Fibroblast of skin of back (primary cell): ENCODE results near the gene ENSA. TPM values are rescaled to one million over a fixed set of nuclear protein-coding genes. Genes with fewer than 3 reads are reported as not detected.
"Not testable (repeated sequence)": the region's sequence is repeated elsewhere in the genome, so short reads cannot be mapped to it uniquely, and the experiment has no call there.

Experiments
- DNase-seq: peaks from one replicate; pipeline ENCODE4 v3.0.0-alpha.2; 2013
- polyA plus RNA-seq, 2 experiments: library from polyadenylated mRNA; unstranded; fragments of 120-200 nt; gene quantifications; one replicate each; pipeline ENCODE4 v1.2.1, GENCODE V29; 2013; ENCODE audit not compliant: insufficient read length in 2 of 2

The ENSA gene, protein sequence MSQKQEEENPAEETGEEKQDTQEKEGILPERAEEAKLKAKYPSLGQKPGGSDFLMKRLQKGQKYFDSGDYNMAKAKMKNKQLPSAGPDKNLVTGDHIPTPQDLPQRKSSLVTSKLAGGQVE
- polyA plus RNA-seq (2013, experiment 1 of 2; ENCODE audit: insufficient read length) = 125 TPM
- 85.8 TPM for polyA plus RNA-seq (2013, experiment 2 of 2; ENCODE audit: insufficient read length)

DNA sequence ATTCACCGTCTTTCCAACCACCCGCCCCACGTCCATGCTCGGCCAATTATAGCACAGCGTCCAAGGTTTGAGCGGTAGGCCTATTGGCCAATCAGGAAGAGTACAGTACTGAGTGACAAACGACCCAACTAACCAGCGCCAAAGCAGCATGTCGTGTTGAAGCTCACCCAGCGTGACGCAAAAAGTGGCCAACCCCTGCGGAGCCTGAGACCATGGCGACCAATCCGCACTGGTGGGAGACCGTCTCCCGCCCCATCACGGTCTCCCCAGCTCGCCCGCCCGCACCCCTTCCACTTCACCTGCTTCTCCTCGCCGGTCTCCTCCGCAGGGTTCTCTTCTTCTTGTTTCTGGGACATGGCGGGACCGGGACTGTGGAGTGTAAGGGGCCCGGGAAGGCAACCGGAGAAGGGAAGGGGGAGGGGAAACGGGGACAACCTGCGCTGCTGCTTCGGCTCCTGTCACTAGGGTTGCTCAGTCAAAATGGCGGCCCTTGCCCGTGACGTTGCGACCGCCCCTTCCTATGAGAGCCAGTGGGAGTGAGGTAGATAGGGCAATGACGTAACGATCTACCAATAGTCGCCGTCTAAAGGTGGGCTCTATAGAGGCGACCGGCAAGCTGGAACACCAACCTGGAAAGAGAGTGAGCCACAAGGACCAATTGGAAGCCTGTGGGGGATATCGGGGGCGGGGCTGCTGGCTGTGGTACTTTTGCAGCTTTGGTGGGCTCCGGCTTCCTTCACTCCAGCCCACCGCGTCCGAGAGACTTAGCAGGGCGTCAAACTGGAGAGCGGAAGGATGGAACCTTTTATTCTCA lies at the start of gene ENSA:
Gene ENSA (minus strand): TSS at position 498 of the 814 bp plus-strand sequence. CDS start 142 bp downstream, at position 356.
- DNase-seq = peak; percentile 100

DNA sequence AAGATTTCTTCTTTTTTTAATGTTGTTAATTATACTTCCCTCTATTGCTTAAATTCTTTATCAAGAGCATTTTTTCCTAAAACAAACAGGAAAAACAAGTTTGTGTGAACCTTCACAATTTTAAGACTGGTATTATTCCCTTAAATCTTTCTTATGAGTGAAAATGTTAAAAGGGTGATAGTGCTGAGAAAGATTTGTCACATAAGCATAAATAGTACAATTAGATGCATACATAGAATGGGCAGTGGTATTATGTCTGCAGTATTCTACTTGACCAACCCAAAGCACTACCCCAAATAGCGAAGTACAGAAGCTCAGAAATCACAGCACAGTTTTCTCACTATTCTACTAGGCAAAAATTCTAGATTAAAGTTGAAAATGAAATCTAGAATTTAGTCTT lies 49.6 kb upstream of the ENSA start:
- DNase-seq = no peak

DNA sequence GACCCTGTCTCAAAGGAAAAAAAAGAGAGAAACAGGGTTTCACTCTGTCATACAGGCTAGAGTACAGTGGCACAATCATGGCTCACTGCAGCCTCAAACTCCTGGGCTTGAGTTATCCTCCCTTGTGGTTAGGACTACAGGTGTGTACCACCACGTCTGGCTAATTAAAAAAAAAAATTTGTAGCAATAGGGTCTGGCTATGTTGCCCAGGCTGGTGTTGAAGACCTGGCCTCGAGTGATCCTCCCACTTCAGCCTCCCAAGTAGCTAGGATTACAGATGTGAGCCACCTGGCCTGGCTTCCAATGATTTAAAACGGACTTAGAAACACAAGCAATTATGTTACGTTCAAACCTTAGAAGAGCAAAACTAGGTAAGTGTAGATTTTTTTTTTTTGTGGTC lies 45.5 kb upstream of the ENSA start:
- DNase-seq = no peak

DNA sequence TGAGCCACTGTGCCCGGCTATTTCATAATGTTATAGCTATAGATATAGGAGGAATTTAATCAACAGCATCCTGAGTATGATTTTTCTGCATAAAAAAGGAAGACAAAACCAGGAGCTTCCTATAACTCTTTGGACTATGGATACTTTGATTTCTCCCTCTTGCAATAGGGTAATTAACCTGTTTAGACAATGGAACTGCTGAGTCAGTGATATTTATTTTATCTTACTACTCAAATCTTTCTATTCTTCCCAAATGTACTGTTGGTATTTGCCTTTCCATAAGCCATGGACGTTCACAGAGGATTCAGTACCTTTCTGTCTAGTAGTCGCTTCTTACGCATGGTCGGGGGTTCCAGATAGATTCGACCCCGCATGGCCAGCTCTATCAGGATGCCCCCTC lies 33.9 kb upstream of the ENSA start:
- DNase-seq = no peak

DNA sequence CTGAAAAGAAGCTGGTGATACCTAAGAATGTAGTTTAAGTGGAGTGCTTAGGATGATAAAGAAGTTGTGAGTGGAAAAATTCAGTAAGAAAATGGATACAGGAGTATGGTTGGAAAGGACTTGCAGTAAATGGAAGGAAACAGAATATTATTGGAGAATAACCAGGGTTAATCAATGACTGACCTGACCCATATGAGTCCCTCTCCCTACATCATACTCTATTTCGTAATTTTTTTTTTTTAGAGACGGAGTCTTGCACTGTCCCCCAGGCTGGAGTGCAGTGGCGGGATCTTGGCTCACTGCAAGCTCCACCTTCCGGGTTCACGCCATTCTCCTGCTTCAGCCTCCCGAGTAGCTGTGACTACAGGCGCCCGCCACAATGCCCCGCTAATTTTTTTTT lies 33.4 kb upstream of the ENSA start:
- no peak for DNase-seq

DNA sequence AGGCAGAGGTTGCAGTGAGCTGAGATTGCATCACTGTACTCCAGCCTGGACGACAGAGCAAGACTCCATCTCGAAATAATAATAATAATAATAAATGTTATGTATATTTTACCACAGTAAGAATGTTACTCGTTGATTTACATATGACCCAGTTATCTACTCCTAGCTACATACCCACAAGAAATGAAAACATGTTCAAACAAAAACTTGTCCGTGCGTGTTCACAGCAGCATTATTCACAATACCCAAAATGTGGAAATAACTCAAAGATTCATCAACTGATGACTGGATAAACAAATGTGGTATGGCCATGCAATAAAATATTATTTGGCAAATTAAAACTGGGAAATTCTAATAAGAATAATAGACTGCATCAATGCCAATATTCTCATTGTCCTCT lies 31.7 kb upstream of the ENSA start:
- no peak for DNase-seq

DNA sequence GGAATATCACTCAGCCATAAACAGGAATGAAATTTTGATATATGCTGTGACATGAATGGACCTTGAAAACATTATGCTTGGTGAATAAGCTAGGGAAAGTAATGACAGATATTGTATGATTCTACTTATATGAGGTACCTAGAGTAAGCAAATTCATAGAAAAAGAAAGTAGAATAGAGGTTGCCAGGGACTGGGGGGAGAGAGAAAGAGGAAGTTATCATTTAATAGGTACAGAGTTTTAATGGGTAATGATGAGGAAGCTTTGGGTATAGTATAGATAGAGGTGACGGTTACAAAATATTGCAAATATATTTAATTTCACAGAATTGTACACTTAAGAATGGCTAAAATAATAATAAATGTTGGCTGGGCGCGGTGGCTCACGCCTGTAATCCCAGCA lies 31.2 kb upstream of the ENSA start:
- DNase-seq = no peak

DNA sequence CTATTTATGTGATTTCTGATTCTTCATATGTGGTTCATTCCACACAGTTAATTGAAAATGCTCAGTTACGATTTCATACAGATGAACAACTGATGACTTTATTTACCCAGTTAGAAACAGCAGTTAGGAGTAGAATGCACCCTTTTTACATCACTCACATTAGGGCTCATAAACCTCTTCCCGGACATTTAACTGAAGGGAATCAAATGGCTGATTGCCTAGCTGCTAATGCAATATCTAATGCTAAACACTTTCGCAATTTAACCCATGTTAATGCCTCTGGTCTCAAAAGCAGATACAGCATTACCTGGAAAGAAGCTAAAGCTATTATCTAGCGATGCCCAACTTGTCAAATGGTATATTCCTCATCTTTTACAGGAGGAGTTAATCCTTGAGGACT lies 27.7 kb upstream of the ENSA start:
- not testable (repeated sequence) for DNase-seq

DNA sequence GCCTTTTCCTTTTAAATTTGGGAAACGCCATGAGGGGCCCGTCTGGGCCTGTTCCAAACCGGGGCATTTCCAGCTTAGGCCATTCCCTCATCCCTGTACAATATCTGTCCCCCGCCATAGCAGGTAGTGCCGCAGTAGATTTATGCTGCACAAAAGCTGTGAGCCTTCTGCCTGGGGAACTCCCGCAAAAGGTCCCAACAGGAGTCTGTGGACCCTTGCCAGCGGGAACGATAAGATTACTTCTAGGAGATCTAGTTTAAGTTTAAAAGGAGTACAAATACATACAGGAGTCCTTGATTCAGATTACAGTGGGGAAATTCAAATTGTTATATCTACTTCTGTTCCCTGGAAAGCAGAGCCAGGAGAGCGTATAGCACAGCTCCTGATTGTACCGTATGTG lies 25.2 kb upstream of the ENSA start:
- DNase-seq = not testable (repeated sequence)

DNA sequence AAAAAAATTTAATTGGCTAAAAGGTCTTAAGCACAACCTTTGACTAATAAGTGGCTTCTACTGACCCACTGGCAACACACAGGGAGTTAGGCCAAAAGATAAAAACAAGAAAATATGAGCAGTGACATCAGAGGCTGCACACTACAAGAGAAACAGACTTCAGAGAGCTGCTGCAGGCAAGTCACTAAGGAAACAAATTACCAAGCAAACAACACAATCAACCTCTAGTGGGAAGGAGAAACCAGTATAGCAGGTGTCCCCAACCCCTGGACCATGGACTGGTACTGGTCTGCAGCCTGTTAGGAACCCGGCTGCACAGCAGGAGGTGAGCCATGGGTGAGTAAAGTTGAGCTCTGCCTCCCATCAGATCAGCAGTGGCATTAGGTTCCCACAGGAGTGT lies 20.8 kb upstream of the ENSA start:
- DNase-seq = no peak

DNA sequence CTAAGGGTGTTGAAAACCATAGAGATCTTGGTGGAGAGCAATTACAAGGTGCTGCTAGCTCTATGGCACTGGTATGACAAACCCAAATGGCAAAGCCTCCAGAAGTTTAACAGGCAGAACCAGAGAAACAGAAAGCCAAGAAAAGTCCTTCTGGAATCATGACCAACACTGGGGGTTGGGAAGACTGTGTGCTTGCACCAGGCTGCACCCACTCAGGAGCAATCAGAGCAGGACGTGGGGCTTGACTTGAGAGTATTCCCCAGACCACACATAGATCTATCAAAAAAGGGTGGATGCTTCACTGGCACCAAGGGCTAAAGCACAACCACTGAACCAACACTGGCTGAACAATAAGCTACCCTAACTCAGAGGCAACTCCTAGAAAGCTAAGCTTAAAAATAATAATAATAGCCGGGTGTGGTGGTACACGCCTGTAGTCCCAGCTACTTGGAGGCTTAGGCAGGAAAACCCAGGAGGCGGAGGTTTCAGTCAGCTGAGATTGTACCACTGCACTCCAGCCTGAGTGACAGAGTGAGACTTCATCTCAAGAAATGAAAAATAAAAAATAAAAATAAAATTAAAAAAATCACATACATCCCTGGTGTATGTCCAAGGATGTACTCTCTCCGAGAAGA lies 20.1 kb upstream of the ENSA start:
- DNase-seq = no peak

DNA sequence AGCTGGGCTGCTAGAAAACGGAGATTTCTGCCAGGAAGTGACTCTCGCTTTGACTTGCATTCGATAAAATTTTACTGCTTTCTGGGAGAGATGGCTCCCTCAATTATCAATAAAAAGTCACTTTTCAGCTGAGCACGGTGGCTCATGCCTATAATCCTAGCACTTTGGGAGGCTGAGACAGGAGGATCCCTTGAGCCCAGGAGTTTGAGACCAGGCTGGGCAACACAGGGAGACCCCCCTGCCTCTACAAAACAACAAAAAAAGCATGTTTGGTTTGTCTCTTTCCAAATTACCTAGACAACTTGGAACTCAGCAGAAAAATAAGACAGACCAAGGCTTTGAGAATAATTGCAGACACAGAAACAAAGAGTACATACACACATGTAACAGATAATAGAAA lies 12.9 kb upstream of the ENSA start:
- DNase-seq = no peak

DNA sequence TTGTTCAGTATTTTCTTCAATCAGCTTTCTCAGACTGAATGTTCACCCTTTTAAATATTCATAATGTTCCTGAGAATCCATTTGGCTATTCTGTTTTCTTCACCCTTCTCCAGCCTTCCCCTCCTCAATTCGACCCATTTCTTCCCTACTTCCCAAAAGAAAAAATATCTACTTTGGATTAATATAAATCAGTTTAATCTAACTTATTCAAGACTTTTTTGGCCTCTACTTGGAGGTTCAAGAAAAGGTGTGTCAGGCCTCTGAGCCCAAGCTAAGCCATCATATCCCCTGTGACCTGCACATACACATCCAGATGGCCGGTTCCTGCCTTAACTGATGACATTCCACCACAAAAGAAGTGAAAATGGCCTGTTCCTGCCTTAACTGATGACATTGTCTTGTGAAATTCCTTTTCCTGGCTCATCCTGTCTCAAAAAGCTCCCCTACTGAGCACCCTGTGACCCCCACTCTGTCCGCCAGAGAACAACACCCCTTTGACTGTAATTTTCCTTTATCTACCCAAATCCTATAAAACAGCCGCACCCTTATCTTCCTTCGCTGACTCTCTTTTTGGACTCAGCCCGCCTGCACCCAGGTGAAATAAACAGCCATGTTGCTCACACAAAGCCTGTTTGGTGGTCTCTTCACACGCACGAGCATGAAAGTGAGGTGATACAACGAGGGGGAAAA lies 11.9 kb upstream of the ENSA start:
- DNase-seq = not testable (repeated sequence)

DNA sequence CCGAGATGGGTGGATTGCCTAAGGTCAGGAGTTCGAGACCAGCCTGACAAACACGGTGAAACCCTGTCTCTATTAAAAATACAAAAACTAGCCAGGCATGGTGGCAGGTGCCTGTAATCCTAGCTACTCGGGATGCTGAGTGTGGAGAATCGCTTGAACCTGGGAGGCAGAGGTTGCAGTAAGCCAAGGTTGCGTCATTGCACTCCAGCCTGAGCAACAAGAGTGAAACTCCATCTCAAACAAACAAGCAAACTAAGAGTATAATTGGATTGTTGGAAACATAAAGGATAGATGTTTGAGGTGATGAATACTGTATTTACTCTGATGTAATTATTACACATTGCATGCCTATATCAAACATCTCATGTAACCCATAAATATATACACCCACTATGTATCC lies 9.0 kb upstream of the ENSA start:
- DNase-seq = not testable (repeated sequence)

DNA sequence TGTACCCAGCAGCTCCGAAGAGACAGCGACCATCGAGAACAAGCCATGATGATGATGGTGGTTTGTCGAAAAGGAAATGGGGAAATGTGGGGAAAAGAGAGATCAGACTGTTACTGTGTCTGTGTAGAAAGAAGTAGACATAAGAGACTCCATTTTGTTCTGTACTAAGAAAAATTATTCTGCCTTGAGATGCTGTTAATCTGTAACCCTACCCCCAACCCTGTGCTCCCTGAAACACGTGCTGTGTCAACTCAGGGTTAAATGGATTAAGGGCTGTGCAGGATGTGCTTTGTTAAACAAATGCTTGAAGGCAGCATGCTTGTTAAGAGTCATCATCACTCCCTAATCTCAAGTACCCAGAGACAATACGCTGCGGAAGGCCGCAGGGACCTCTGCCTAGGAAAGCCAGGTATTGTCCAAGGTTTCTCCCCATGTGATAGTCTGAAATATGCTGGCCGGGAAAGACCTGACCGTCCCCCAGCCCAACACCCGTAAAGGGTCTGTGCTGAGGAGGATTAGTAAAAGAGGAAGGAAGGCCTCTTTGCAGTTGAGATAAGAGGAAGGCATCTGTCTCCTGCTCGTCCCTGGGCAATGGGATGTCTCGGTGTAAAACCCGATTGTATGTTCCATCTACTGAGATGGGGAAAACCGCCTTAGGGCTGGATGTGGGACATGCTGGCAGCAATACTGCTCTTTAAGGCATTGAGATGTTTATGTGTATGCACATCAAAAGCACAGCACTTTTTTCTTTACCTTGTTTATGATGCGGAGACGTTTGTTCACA lies 5.6 kb upstream of the ENSA start:
- DNase-seq = not testable (repeated sequence)

DNA sequence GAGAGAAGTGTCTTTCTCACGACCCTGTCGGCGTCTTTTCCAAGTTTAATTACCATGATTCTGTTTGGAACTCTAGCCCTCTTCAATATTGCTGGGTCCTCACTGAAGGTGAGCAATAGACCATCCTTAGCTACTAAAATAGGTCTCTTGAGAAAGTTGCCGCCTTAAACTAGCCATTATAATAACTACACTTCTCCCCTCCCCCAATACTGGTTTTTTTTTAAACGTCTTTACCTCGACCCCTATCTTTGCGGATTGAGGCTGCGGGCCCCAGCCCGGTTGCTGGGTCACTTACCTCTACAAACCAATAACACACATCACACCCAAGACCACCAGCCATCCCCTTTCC lies 672 bp downstream of the ENSA start:
- DNase-seq = no peak

DNA sequence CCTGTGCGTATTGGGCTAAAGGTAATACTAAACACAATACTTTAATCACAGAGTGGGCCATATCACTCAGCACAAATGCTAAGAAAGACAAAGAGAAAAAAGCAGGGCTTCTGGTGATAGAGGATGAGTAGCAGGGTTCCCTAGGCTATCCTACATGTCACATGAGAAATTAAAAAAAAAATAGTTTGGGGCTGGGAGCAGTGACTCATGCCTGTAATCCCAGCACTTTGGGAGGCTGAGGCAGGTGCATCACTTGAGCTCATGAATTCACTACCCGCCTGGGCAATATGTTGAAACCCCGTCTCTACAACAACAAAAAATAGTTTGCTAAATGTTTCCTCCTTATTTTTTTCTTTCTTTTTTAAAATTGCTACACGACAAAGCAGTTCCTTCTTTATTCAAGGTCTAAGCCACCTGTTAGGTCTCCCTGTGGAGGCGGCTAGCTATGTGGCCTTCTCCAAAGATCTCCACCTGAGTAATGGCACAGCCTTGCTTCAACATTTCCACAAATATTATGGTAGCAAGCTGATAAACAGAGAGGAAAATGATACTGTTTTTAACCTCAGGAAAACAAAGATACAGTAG lies 1.5 kb downstream of the ENSA start:
- no peak for DNase-seq

DNA sequence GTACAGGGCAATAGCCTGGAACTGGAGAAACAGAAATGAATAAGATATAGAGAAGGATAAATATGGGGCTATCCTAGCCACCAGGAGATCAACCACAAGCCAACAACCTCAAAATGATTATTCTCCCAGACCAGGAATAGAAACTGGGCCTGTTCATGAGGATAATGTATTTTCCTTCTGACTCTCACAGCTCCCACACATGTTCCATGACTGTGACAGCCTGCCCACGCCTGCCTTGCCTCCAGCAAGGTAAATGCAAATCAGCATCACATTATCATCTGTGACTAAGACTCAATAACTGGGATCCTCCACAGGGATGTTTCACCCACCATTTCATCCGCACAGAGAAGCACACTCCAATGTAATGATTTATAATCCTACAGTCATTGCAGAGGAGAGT lies 3.3 kb downstream of the ENSA start:
- no peak for DNase-seq

DNA sequence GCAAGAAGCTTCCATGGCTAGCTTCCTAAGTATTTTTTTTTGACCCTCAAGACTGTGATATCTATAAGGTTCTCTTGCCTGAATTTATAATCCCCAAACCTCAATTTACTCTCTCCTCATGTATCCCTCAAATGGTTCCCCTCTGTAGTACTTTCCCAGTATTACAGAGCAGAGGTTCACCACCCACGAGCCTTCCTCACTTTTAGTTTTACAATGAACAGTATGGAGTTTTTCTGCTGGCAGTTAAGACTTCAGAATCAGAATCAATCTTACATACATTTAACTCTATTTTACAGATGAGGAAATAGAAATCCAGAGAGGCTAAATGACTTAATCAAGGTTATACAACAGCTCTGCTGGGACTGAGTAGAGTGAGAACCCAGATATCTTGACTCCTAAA lies 4.9 kb downstream of the ENSA start:
- not testable (repeated sequence) for DNase-seq

DNA sequence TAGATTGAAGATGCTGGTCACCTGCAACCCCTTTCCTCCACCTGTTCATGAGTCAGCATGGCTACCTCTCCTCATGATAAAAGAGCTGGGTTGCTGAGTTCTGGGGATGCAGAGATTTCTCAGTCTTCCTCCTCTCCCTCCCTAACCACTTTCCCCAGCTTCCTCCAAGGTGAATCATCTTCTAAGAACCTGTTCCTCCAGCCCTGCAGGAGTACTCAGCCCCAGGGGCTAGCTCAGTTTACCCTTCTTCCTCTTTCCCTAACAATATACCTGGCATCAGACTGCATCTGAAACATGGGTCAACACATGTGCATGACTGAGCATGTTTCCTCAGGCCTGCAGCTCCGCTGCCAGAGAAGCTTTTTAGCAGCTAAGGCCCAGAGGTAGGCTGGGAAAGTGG lies 5.3 kb downstream of the ENSA start:
- not testable (repeated sequence) for DNase-seq

DNA sequence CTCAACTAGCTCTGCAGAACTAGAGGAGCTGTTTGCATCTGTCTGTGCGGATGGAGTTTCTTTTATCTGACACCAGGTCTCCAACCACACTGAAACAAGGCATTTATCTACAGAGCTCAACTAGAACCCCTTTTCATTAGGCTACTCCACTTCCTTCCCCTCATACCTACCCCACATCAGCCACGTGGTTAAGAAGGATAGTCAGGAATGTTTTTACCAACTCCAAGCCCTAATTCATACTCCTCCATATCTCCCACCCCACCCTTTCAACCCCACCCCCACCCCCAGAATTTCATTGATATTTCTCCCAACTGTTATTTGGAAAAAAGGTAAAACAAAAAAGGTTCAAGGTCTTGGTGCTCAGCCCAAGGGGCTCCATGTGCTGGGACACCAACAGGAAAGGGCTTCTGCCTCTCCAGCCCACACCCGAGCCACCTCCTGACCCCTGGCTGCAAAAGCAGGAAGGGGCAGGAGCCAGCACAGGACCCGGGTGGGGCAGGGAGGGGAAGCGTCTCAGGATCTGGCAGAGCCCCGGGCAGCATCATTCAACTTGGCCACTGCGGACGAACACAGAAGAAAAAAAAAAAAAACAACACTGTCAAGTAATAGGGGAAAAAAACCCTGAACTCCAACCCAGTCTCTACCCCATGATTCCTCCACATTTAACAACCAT lies 7.0 kb downstream of the ENSA start:
- no peak for DNase-seq
